Upper lobe of right lung (tissue), 1 donor: ENCODE measurements around the gene DNAH8. TPM values are rescaled to one million over a fixed set of nuclear protein-coding genes. Genes with fewer than 3 reads are reported as not detected.

Experiments used
- ATAC-seq: fragments of 200-7000 bp; cut with Tn5 transposase; one replicate; pipeline ENCODE4 v1.9.1; 2020; ENCODE audit warnings: mild to moderate bottlenecking, moderate library complexity
- DNase-seq: peaks from one replicate; pipeline ENCODE4 v3.0.0-alpha.2; 2020
- H3K27ac ChIP-seq: fragments of 200-600 bp; one replicate; pipeline ENCODE4 v1.8.0; 2022
- H3K27me3 ChIP-seq: fragments of 200-600 bp; one replicate; pipeline ENCODE4 v1.8.0; 2022; ENCODE audit warnings: mild to moderate bottlenecking
- H3K36me3 ChIP-seq: fragments of 200-600 bp; one replicate; pipeline ENCODE4 v1.8.0; 2022
- H3K4me1 ChIP-seq: fragments of 200-600 bp; one replicate; pipeline ENCODE4 v1.8.0; 2022
- H3K4me3 ChIP-seq: fragments of 200-600 bp; one replicate; pipeline ENCODE4 v1.8.0; 2022; ENCODE audit warnings: mild to moderate bottlenecking
- H3K9me3 ChIP-seq: fragments of 200-600 bp; one replicate; pipeline ENCODE4 v1.8.0; 2022
- CTCF ChIP-seq: fragments of 200-600 bp; IDR thresholded peaks from one replicate; pipeline ENCODE4 v1.8.0; 2022; ENCODE audit warnings: antibody characterized with exemption
- intact Hi-C: fragments of 100-400 bp; cut with DNase I; formaldehyde crosslinking; loops from one replicate; pipeline ENCODE4 v1.11.0; 2022
- total RNA-seq: library from RNA; stranded (reverse); fragmentation: NEBNext Ultra II Directional; extraction: Animal tissue kit (Norgen Biotek cat#: 25700); gene quantifications from one replicate; pipeline ENCODE4 v1.2.1, GENCODE V29; 2021
- donor health status: DM: no; HTN: yes; CAD: no; lungs with severe emphysema.

The DNAH8 gene
- total RNA-seq, 1 donor from 2014 or later: 0.17 TPM

- TF ChIP-seq CTCF: no peak
- no peak overlapping the region for H3K27ac ChIP-seq
- H3K4me1 ChIP-seq: no peaks in the 10 kb centered on the region
- ATAC-seq (no peak), DNase-seq (no peak)
- H3K27me3 ChIP-seq: no peaks in the 10 kb centered on the region
- H3K9me3 ChIP-seq: no peaks in the 10 kb centered on the region
- no peaks in the 10 kb centered on the region for H3K36me3 ChIP-seq
- H3K4me3 ChIP-seq: no peak overlapping the region
- intact Hi-C loops: no loop called here
Measured at GRCh38 chr6:38762848-38763247, 47.7 kb downstream of the DNAH8 start.

- DNase-seq (no peak), ATAC-seq (no peak)
- intact Hi-C loops: no loop called here
- Histone ChIP-seq H3K27me3 (no peaks in the 10 kb centered on the region), H3K9me3 (no peaks in the 10 kb centered on the region), H3K4me1 (peaks cover 8% of the 10 kb centered on the region), H3K4me3 (no peak overlapping the region), H3K36me3 (no peaks in the 10 kb centered on the region), H3K27ac (no peak overlapping the region)
- no peak for TF ChIP-seq CTCF
Measured at GRCh38 chr6:38767560-38767959, 52.4 kb downstream of the DNAH8 start.

- TF ChIP-seq CTCF: peak; percentile 44
- ATAC-seq: peak; percentile 89
- no peak overlapping the region for H3K4me3 ChIP-seq
Measured at GRCh38 chr6:38773338-38773737, 58.2 kb downstream of the DNAH8 start.

GRCh38 chr6:38774929-38775707, 60.0 kb downstream of the DNAH8 start:
- intact Hi-C loops: no loop called here
- H3K27me3 ChIP-seq: no peaks in the 10 kb centered on the region
- DNase-seq (no peak), ATAC-seq (peak; percentile 63)
- no peak overlapping the region for H3K4me3 ChIP-seq
- H3K4me1 ChIP-seq: peaks cover 8% of the 10 kb centered on the region
- no peaks in the 10 kb centered on the region for H3K9me3 ChIP-seq
- H3K36me3 ChIP-seq: no peaks in the 10 kb centered on the region
- TF ChIP-seq CTCF: no peak
- H3K27ac ChIP-seq: no peak overlapping the region

More at GRCh38 chr6:38773338-38773737, 58.2 kb downstream of the DNAH8 start:
- DNase-seq: no peak
- Histone ChIP-seq H3K27me3 (no peaks in the 10 kb centered on the region), H3K4me1 (peaks cover 8% of the 10 kb centered on the region), H3K36me3 (no peaks in the 10 kb centered on the region), H3K9me3 (no peaks in the 10 kb centered on the region), H3K27ac (no peak overlapping the region)
- intact Hi-C loops: no loop called here

GRCh38 chr6:38775870-38776269, 60.8 kb downstream of the DNAH8 start:
- no peak for ATAC-seq
- DNase-seq: no peak
- Histone ChIP-seq H3K27ac (no peak overlapping the region), H3K36me3 (no peaks in the 10 kb centered on the region), H3K9me3 (no peaks in the 10 kb centered on the region), H3K27me3 (no peaks in the 10 kb centered on the region), H3K4me3 (no peak overlapping the region), H3K4me1 (peaks cover 7% of the 10 kb centered on the region)
- TF ChIP-seq CTCF: no peak
- intact Hi-C loops: no loop called here
